HepG2 (cell line): ENCODE data around the gene SCAPER. TPM values are rescaled to one million over a fixed set of nuclear protein-coding genes. Genes with fewer than 3 reads are reported as not detected.

ENCODE experiments used
- ATF7 ChIP-seq, 2 experiments: fragments of 450-650 bp in 1 of 2; sonication (generic) in 1 of 2; formaldehyde crosslinking in 1 of 2; IDR thresholded peaks; 2 replicates each; pipeline versions ENCODE4 v1.4.0 to v1.6.1; 2016 to 2020; ENCODE audit warnings: antibody characterized with exemption in 1 of 2, mild to moderate bottlenecking in 1 of 2, missing genetic modification reagents in 1 of 2
- BCL6 ChIP-seq: IDR thresholded peaks from 2 replicates; pipeline ENCODE4 v1.6.1; 2016; ENCODE audit warnings: missing genetic modification reagents, missing compliant biosample characterization
- CBX1 ChIP-seq: IDR thresholded peaks from one replicate; pipeline ENCODE4 v1.6.1; 2016; ENCODE audit warnings: antibody characterized with exemption, low read depth
- CREB1 ChIP-seq, 2 experiments: fragments of 450-650 bp in 1 of 2; IDR thresholded peaks; 2 replicates each; pipeline ENCODE4 v1.6.1; 2016 to 2017; ENCODE audit warnings: control low read depth in 1 of 2, mild to moderate bottlenecking in 1 of 2, missing compliant biosample characterization in 1 of 2, missing genetic modification characterization in 1 of 2
- DMAP1 ChIP-seq: IDR thresholded peaks from 2 replicates; pipeline ENCODE4 v1.6.1; 2016
- HMG20A ChIP-seq: IDR thresholded peaks from 2 replicates; pipeline ENCODE4 v1.6.1; 2016; ENCODE audit warnings: borderline replicate concordance
- JARID2 ChIP-seq: sonication (generic); formaldehyde crosslinking; IDR thresholded peaks from 2 replicates; pipeline ENCODE4 v1.8.1; 2023; ENCODE audit warnings: missing genetic modification reagents, inconsistent platforms; ENCODE audit not compliant: insufficient replicate concordance
- KDM2A ChIP-seq: sonication (generic); formaldehyde crosslinking; IDR thresholded peaks from 2 replicates; pipeline ENCODE4 v1.4.0; 2020; ENCODE audit warnings: low read depth, missing genetic modification reagents, borderline replicate concordance
- KLF15 ChIP-seq: sonication (generic); formaldehyde crosslinking; IDR thresholded peaks from 2 replicates; pipeline ENCODE4 v1.8.1; 2023; ENCODE audit warnings: borderline replicate concordance, mild to moderate bottlenecking, inconsistent platforms, missing genetic modification reagents, mixed read lengths
- PCBP2 ChIP-seq: fragments of 200-400 bp; formaldehyde crosslinking; optimal IDR thresholded peaks from 2 replicates; pipeline ENCODE3; 2018; ENCODE audit warnings: low read length, low read depth; ENCODE audit not compliant: poor library complexity, severe bottlenecking
- SSRP1 ChIP-seq: IDR thresholded peaks from 2 replicates; pipeline ENCODE4 v1.6.1; 2016; ENCODE audit warnings: control low read depth
- STAG1 ChIP-seq: sonication (generic); formaldehyde crosslinking; IDR thresholded peaks from 2 replicates; pipeline ENCODE4 v1.4.0; 2020; ENCODE audit warnings: missing genetic modification reagents
- ZNF367 ChIP-seq: sonication (generic); formaldehyde crosslinking; IDR thresholded peaks from 2 replicates; pipeline ENCODE4 v1.4.0; 2020; ENCODE audit warnings: missing genetic modification reagents, borderline replicate concordance
- ZNF670 ChIP-seq: sonication (generic); formaldehyde crosslinking; IDR thresholded peaks from 2 replicates; pipeline ENCODE4 v1.8.0; 2022; ENCODE audit warnings: mild to moderate bottlenecking, missing genetic modification reagents, borderline replicate concordance
- ZNF790 ChIP-seq: sonication (generic); formaldehyde crosslinking; IDR thresholded peaks from 2 replicates; pipeline ENCODE4 v1.8.0; 2022; ENCODE audit warnings: missing genetic modification reagents, mild to moderate bottlenecking, borderline replicate concordance
- polyA plus RNA-seq, 8 experiments: library from polyadenylated mRNA; depleted of rRNA in 3 of 8; stranded (reverse) in 7 of 8; unstranded in 1 of 8; fragments of >200 nt; fragmentation: Illumina TruSeq in 4 of 8; extraction: Trizol in 4 of 8; gene quantifications; 2 replicates each; pipeline versions ENCODE4 v1.2.1 to v1.2.3, GENCODE V29; 2011 to 2016; ENCODE audit warnings: low read depth in 4 of 8, missing spikeins in 1 of 8, mixed read lengths in 1 of 8; ENCODE audit not compliant: insufficient read depth in 1 of 8
- total RNA-seq, 5 experiments: library from RNA; depleted of rRNA; stranded (reverse); fragments of >200 nt; fragmentation: Illumina TruSeq; extraction: Trizol; gene quantifications; 2 replicates each; pipeline ENCODE4 v1.2.3, GENCODE V29; 2016; ENCODE audit warnings: low read depth in 1 of 5
- TF ChIP-seq, protein P1 (sequence below): sonication (generic); formaldehyde crosslinking; IDR thresholded peaks from 2 replicates; pipeline ENCODE4 v1.4.0; 2020; ENCODE audit warnings: missing genetic modification reagents
- TF ChIP-seq, protein P2 (sequence below): sonication (generic); formaldehyde crosslinking; IDR thresholded peaks from 2 replicates; pipeline ENCODE4 v1.9.0; 2022; ENCODE audit warnings: missing genetic modification reagents, mild to moderate bottlenecking, borderline replicate concordance
- TF ChIP-seq, protein P3 (sequence below): sonication (generic); formaldehyde crosslinking; IDR thresholded peaks from 2 replicates; pipeline ENCODE4 v1.5.0; 2020; ENCODE audit warnings: mild to moderate bottlenecking, missing genetic modification reagents
- TF ChIP-seq, protein P4 (sequence below): sonication (generic); formaldehyde crosslinking; IDR thresholded peaks from 2 replicates; pipeline ENCODE4 v1.4.0; 2020; ENCODE audit warnings: missing genetic modification reagents, borderline replicate concordance

The SCAPER gene
- total and polyA plus RNA-seq, 2 of the 13 experiments (the other 11 are each of a cell fraction or from before 2014, with no cell fraction given) = 4.3 to 10.5 TPM

DNA sequence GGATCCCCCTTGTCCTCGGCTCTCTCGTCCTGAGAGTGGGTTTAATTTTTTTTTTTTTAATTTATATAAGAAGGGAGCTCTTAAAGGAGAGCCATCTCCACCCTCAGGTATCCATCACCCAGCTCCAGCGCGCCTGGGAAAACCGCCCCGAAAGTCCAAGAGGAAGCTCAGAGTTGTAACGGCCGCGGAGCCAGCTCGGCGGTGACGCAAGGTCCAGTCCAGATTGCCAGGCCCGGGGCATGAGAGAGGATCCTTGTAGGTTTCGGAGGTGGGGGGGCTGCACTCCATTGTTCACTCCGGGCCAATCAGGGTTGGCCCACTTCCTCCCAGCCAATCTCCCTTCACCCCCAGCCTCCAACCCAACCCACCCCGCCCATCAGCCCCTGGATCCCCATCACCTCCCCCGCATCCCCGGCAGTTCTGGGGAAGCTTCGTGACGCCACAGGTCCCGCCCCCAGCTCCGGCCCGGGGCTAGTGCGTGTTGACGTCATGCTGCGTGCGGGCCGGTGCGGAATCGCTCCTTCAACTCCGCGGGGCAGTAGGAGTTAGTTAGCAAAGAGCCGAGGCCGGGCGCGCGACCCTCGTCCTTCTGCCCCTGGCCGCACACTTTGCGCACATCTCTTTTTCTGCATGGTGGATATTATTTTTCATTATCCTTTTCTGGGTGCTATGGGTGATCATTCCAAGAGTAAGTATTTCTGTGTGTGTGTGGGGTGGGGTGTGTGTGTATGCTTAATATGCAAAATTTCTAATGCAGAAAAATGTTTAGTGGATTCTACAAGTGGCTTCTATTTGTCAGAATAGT, 568.7 kb downstream of the SCAPER start, which contains the start of gene ISL2 (continued):
- TF ChIP-seq, protein P1, sequence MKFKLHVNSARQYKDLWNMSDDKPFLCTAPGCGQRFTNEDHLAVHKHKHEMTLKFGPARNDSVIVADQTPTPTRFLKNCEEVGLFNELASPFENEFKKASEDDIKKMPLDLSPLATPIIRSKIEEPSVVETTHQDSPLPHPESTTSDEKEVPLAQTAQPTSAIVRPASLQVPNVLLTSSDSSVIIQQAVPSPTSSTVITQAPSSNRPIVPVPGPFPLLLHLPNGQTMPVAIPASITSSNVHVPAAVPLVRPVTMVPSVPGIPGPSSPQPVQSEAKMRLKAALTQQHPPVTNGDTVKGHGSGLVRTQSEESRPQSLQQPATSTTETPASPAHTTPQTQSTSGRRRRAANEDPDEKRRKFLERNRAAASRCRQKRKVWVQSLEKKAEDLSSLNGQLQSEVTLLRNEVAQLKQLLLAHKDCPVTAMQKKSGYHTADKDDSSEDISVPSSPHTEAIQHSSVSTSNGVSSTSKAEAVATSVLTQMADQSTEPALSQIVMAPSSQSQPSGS = peak; percentile 83
- TF ChIP-seq HMG20A (CRISPR knock-in tag) = no peak
- TF ChIP-seq ZNF367 (CRISPR knock-in tag) = no peak
- TF ChIP-seq PCBP2 = no peak
- TF ChIP-seq KLF15 (CRISPR knock-in tag) = no peak
- peak; percentile 25; the same call in 1 of the 2 replicates for TF ChIP-seq BCL6 (CRISPR knock-in tag)
- TF ChIP-seq JARID2 (CRISPR knock-in tag) = no peak
- peak; percentile 77 for TF ChIP-seq DMAP1 (CRISPR knock-in tag)
- no peak for TF ChIP-seq SSRP1 (CRISPR knock-in tag)
- peak; percentile 79 for TF ChIP-seq ATF7 (IDR thresholded peaks at IDR 0.05)
- TF ChIP-seq ATF7 (CRISPR knock-in tag; IDR thresholded peaks at IDR 0.05) = peak; percentile 66; the same call in 1 of the 2 replicates
- TF ChIP-seq CBX1 = peak; percentile 58
- TF ChIP-seq ZNF670 (CRISPR knock-in tag) = no peak; the same call in 1 of the 2 replicates
- TF ChIP-seq, protein P2, sequence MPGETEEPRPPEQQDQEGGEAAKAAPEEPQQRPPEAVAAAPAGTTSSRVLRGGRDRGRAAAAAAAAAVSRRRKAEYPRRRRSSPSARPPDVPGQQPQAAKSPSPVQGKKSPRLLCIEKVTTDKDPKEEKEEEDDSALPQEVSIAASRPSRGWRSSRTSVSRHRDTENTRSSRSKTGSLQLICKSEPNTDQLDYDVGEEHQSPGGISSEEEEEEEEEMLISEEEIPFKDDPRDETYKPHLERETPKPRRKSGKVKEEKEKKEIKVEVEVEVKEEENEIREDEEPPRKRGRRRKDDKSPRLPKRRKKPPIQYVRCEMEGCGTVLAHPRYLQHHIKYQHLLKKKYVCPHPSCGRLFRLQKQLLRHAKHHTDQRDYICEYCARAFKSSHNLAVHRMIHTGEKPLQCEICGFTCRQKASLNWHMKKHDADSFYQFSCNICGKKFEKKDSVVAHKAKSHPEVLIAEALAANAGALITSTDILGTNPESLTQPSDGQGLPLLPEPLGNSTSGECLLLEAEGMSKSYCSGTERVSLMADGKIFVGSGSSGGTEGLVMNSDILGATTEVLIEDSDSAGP (CRISPR knock-in tag) = peak; percentile 52
- TF ChIP-seq CREB1 (IDR thresholded peaks at IDR 0.05) = peak; percentile 96
- peak; percentile 92 for TF ChIP-seq CREB1 (CRISPR knock-in tag; IDR thresholded peaks at IDR 0.05)
- TF ChIP-seq, protein P3, sequence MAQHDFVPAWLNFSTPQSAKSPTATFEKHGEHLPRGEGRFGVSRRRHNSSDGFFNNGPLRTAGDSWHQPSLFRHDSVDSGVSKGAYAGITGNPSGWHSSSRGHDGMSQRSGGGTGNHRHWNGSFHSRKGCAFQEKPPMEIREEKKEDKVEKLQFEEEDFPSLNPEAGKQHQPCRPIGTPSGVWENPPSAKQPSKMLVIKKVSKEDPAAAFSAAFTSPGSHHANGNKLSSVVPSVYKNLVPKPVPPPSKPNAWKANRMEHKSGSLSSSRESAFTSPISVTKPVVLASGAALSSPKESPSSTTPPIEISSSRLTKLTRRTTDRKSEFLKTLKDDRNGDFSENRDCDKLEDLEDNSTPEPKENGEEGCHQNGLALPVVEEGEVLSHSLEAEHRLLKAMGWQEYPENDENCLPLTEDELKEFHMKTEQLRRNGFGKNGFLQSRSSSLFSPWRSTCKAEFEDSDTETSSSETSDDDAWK = no peak
- TF ChIP-seq KDM2A = peak; percentile 82
- peak; percentile 3; the same call in 1 of the 2 replicates for TF ChIP-seq STAG1 (CRISPR knock-in tag)
- TF ChIP-seq, protein P4, sequence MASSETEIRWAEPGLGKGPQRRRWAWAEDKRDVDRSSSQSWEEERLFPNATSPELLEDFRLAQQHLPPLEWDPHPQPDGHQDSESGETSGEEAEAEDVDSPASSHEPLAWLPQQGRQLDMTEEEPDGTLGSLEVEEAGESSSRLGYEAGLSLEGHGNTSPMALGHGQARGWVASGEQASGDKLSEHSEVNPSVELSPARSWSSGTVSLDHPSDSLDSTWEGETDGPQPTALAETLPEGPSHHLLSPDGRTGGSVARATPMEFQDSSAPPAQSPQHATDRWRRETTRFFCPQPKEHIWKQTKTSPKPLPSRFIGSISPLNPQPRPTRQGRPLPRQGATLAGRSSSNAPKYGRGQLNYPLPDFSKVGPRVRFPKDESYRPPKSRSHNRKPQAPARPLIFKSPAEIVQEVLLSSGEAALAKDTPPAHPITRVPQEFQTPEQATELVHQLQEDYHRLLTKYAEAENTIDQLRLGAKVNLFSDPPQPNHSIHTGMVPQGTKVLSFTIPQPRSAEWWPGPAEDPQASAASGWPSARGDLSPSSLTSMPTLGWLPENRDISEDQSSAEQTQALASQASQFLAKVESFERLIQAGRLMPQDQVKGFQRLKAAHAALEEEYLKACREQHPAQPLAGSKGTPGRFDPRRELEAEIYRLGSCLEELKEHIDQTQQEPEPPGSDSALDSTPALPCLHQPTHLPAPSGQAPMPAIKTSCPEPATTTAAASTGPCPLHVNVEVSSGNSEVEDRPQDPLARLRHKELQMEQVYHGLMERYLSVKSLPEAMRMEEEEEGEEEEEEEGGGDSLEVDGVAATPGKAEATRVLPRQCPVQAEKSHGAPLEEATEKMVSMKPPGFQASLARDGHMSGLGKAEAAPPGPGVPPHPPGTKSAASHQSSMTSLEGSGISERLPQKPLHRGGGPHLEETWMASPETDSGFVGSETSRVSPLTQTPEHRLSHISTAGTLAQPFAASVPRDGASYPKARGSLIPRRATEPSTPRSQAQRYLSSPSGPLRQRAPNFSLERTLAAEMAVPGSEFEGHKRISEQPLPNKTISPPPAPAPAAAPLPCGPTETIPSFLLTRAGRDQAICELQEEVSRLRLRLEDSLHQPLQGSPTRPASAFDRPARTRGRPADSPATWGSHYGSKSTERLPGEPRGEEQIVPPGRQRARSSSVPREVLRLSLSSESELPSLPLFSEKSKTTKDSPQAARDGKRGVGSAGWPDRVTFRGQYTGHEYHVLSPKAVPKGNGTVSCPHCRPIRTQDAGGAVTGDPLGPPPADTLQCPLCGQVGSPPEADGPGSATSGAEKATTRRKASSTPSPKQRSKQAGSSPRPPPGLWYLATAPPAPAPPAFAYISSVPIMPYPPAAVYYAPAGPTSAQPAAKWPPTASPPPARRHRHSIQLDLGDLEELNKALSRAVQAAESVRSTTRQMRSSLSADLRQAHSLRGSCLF (CRISPR knock-in tag) = 0 out of 2 replicates have a peak, but pooled peaks have one; percentile 47
- TF ChIP-seq ZNF790 (CRISPR knock-in tag) = no peak
